GM18507 (cell line): ENCODE measurements around the gene HOXA11.
A peak's percentile ranks its signal among the peaks of the same experiment; 100 is the strongest.

Experiments used
- DNase-seq: peaks from one replicate; pipeline ENCODE4 v3.0.0; 2011; ENCODE audit warnings: low read depth; ENCODE audit not compliant: insufficient read length; ENCODE audit errors: extremely low spot score
- FAIRE-seq: peaks from 2 replicates; lab custom pipeline; 2011; peaks lifted over from hg19 to GRCh38; lab: Jason Lieb, UNC

The HOXA11 gene

GRCh38 chr7:27185013-27185853 lies at the start of gene HOXA11:
Gene HOXA11, minus strand, starts transcription at chr7:27185232. Its CDS starts 88 bp downstream, at chr7:27185144.
- FAIRE-seq (no peak), DNase-seq (no peak)

DNA sequence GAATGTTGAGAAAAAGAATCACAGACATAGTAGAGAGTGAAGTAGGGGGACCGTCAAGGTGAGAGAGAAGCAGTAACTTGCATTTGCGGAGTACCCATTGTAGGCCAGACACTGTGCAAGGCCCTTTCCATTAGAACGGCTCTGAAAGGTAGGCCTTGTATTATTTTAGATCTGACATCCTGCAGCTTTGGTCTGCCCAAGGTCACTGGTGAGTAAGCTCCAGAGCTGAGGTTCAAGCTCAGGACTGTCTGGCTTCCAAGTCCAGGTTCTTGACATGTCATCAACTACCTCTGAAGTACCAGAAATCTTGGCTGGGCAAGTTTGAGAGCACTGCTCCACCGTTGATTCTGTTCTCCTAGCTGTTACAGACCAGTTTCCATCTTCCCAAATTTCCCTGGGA lies 44.4 kb upstream of the HOXA11 start:
- no peak for DNase-seq
- FAIRE-seq: no peak

- DNase-seq (no peak), FAIRE-seq (no peak)
Observed at GRCh38 chr7:27224983-27225934, 40.2 kb upstream of the HOXA11 start.

GRCh38 chr7:27223941-27224575 lies 39.0 kb upstream of the HOXA11 start:
- FAIRE-seq: no peak

GRCh38 chr7:27221201-27221797 lies 36.3 kb upstream of the HOXA11 start:
- DNase-seq (no peak), FAIRE-seq (no peak)

More at GRCh38 chr7:27223941-27224575, 39.0 kb upstream of the HOXA11 start:
- DNase-seq: no peak

DNA sequence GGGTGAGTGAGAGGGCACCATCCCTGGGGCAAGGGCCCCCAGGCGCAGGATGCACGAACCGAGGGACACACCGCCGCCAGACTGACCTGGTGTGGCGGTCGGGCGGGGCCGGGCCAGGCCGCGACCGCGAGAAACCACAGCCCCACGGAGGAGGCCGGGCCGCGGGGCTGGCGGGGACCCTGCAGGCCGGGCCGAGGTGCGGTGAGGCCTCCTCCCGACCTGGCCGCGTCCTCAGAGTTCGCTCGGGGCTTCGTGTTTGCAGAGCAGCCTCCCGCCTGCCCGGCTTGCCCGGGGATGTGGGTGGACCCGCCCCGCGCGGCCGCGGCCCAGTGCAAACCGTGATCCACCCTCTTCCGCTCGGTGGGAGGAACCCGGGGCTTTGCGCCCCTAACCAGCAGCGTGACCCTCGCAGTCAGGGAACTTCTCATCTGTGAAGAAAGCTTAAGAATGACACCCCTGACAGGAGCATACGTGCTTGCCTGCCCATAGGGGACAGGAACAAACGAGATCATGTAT lies 35.5 kb upstream of the HOXA11 start:
- DNase-seq (no peak), FAIRE-seq (no peak)

DNA sequence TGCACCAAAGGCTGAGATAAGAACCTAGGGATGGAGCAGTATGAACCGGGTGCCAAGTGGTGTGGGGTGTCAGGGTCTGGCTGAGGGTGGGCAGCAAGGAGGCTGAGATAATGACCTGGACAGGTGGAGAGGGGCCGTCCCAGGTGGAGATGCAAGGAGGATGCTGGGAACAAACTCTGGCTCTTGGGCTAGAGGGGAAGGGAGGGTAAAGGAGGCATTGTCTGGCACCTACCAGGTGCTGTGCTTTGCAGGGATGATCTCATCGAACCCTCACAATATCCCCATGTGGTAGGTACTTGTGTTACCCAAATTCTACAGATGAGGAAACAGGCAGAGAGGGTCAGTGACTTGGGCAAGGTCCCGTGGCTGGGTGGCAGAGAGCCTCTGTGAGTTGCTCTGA lies 34.8 kb upstream of the HOXA11 start:
- FAIRE-seq (no peak), DNase-seq (no peak)

- FAIRE-seq: no peak
- DNase-seq: no peak
Observed at GRCh38 chr7:27217951-27218350, 32.9 kb upstream of the HOXA11 start.

- DNase-seq: no peak
- FAIRE-seq: no peak
Observed at GRCh38 chr7:27215356-27215755, 30.3 kb upstream of the HOXA11 start.

GRCh38 chr7:27214239-27214950 lies 29.4 kb upstream of the HOXA11 start:
- FAIRE-seq: no peak
- no peak for DNase-seq

DNA sequence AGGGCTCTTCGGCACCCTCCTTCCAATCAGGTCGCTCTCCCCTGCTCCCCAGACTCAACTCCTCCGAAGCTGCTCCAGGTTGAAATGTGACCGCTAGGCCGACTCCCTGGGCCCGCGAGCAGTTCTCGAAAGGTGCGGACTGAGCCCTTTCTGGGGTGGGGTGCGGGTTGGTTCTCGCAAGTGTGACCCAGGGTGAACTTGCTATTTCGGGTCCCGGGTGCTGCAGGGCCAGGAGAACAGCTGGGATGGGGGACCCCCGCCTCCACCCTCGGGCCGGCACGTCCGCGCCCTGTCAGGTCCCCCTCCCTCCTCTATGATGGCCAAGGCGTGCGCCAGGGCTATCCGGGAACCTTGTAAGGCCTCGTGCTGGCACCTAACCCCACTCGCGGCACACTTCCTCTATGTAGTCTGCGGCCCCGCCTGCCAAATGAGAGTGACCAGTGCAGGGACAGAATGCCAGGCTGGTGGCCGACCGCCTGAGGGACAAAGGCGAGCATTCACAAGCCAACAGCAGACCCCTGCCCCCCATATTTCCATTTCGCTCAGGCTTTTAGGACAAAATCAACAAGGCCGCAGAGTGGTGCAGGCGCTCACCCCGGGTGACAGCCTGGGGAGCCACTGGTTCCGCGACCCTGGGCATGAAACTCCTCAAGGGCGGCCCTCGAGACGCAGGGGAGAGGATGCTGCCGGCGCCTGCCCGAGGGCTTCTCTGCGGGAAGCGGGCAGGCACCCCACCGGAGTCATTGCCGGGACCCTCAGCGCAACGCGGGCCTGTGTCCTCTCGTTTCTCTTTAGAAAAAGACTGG lies 28.6 kb upstream of the HOXA11 start:
- FAIRE-seq (no peak), DNase-seq (no peak)

DNA sequence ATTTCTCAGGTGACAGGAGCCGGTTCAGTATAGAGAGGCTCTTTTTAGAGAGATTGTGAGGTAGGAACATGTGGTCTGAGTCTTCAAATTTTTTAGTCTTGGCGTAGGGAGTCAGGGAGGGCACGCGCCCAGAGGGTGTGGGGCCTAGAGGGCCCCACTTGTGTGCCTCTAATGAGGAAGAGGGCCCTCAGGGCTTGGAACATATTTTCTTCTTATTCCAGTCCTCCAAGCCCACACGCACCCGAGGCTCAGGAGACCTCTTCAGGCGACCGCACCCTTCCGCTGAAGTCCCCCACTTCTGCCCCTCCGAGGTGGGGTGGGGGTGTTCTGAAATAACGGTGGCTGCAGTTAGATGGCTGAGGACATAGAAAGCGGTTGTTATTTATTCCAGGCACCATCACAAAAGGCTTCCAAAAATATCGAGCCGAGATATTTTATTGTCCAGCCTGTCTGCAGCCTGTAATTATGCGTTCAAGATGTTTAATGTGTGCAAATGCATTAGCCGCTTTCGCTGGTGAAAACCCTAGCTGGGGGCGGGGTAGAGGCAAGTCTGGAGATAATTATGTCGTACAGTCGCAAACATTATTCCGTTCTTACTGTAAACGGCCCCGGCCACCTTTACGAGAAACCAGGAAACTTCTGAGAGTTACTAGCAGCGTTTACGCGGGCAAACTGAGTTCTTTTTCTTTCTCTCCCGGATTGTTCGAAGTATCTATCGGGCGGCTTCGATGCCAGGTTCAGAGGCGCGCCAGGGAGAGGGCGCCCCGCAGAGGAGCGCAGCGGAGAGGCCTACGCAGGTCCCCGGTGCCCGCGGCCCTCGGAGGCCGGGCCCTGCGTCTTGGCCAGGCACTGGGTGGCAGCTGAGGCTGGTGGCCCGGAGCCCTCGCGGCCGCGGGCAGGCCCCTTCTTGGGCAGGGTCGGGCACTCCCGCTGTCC lies 27.7 kb upstream of the HOXA11 start:
- no peak for DNase-seq
- no peak for FAIRE-seq

DNA sequence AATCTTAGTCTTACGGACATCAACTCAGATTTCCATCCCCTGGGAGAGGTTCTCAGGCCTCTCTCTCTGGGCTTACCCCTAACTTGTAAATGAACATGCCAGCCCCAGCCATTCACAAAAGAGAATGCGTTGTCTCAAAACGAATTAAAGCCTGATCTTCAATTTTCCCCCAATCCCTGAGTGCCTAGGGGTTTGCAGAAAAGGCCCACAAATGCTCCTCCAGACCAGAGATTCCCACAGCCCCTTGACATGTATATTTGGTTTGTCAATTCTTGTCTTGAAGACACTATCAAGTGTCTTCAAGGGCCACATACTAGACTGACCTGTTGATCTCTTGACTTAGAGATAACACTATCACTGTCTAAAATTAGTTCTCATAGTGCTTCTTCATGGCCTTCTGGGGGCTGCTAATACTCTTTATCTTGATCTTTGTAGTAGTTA lies 26.8 kb upstream of the HOXA11 start:
- FAIRE-seq: no peak

GRCh38 chr7:27211084-27211446 lies 26.0 kb upstream of the HOXA11 start:
- DNase-seq: no peak
- FAIRE-seq: no peak

More for the DNA sequence above, 26.8 kb upstream of the HOXA11 start:
- no peak for DNase-seq

DNA sequence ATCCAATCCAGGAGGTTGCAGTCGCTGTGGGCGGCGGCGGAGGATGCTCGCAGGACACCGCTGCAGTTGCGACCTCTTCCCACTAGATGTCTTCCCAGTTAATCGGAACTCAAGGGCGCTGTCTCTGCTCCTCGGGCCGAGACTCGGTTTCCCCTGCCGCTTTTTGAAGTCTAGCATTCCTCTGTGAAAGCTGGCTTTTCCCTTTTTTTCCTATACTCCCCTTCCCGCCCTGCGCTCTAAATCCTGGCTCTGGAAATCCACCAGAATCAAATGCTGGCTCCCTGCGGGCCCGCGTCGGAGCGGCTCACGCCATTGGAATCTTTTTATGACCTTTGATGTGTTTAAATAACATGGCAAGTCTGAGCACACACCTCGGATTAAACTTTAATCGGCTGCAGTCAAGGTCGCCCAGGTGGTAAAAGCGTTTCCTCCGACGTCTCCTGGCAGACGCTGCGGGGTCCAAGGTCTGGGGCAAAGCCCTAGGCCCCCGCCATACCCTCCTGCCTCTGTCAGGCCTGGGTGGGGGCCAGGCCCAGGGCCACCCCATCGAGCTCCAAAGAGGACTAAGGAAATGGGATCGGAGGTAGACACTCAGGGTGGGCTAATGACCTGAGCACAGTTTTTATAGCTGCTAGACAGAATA lies 25.5 kb upstream of the HOXA11 start:
- peak; percentile 38 for DNase-seq
- peak; percentile 56 for FAIRE-seq

DNA sequence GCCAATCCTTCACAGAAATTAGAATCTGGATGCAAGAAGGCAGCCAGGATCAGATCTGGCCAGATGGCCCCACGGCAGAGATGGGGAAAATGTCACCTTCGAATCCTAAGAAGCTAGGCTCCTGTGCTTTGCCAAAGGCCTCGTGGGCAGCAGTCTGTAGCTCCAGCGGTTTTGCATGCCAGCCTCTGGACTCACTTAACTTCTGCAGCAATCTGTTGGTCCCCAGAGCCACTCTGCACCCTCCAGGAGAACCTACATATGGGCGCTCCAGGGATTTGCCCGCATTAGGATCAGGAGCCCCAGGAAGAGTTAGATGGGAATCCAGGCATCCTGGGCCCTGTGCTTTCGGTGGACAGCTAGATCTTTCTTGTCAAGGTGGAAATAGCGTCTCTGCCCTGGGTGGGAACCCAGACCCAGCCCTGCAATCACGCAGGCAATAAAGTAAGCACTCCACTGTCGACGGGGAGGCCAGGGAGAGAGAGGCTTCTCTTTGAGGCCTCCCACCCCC lies 25.0 kb upstream of the HOXA11 start:
- DNase-seq (no peak), FAIRE-seq (no peak)
